Gastroesophageal sphincter (tissue), 3 donors: ENCODE data around the gene DISC1.

Experiments used
- EP300 ChIP-seq: sonication (generic); formaldehyde crosslinking; IDR thresholded peaks from one replicate; pipeline ENCODE4 v1.6.1; 2017; ENCODE audit warnings: antibody characterized with exemption, mild to moderate bottlenecking
- POLR2A ChIP-seq, 2 donors: fragments of 450-650 bp; IDR thresholded peaks; one replicate each; pipeline ENCODE4 v1.6.1; 2017; ENCODE audit warnings: antibody characterized with exemption in 2 of 2, mild to moderate bottlenecking in 2 of 2, moderate library complexity in 1 of 2
- POLR2AphosphoS5 ChIP-seq: sonication (generic); formaldehyde crosslinking; IDR thresholded peaks from one replicate; pipeline ENCODE4 v1.6.1; 2017; ENCODE audit warnings: antibody characterized with exemption
- TF ChIP-seq, protein P1 (sequence below), 4 experiments: fragments of 200-600 bp in 2 of 4; fragments of 450-650 bp in 2 of 4; sonication (generic) in 1 of 4; IDR thresholded peaks; one replicate each; pipeline ENCODE4 v1.5.1; 2017 to 2019; ENCODE audit warnings: antibody characterized with exemption in 4 of 4, mild to moderate bottlenecking in 2 of 4, moderate library complexity in 2 of 4

DNA sequence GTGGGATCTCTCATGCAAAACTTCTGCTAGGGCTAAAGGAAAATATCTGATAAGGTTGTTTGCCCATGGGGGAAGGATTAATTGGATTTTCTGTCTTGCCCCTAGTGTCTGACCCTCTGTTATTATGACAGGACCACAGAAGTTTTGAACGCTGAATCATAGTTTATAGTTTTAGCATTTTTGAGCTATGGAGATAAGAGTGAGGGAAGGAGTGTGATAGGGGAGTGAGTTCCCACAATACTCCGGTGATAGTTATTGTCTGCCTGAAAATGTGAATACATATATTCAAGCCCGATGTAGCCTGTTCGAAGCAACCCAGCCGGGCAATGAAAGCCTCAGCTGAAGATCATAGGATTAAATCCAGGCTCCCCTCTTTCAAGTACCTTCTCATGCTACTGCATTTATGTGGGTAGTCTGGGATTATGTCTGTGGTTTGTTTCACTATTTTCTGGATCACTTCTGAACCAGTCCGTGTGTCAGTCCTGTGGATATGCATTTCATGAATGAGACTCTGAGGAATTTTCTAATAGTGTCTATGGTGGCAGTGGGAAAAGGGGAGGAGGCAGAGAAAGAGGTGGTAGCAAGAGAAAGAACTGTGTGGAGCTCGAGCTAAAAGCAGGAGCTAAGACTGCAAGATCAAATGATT lies 258.7 kb downstream of the DISC1 start:
- TF ChIP-seq, protein P1, sequence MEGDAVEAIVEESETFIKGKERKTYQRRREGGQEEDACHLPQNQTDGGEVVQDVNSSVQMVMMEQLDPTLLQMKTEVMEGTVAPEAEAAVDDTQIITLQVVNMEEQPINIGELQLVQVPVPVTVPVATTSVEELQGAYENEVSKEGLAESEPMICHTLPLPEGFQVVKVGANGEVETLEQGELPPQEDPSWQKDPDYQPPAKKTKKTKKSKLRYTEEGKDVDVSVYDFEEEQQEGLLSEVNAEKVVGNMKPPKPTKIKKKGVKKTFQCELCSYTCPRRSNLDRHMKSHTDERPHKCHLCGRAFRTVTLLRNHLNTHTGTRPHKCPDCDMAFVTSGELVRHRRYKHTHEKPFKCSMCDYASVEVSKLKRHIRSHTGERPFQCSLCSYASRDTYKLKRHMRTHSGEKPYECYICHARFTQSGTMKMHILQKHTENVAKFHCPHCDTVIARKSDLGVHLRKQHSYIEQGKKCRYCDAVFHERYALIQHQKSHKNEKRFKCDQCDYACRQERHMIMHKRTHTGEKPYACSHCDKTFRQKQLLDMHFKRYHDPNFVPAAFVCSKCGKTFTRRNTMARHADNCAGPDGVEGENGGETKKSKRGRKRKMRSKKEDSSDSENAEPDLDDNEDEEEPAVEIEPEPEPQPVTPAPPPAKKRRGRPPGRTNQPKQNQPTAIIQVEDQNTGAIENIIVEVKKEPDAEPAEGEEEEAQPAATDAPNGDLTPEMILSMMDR (IDR thresholded peaks at IDR 0.05), result no peak
- TF ChIP-seq POLR2AphosphoS5 (no peak), POLR2A (IDR thresholded peaks at IDR 0.05) (no peak), EP300 (no peak)
